HG03066 (cell line): ENCODE measurements around the gene TST.
"Not testable (repeated sequence)": the region's sequence is repeated elsewhere in the genome, so short reads cannot be mapped to it uniquely, and the experiment has no call there.

ENCODE experiments used
- ATAC-seq: cut with Tn5 transposase; IDR thresholded peaks from one replicate; pipeline ENCODE4 v1.9.1; 2021; ENCODE audit warnings: low read depth; ENCODE audit not compliant: unreplicated experiment

Gene TST

DNA sequence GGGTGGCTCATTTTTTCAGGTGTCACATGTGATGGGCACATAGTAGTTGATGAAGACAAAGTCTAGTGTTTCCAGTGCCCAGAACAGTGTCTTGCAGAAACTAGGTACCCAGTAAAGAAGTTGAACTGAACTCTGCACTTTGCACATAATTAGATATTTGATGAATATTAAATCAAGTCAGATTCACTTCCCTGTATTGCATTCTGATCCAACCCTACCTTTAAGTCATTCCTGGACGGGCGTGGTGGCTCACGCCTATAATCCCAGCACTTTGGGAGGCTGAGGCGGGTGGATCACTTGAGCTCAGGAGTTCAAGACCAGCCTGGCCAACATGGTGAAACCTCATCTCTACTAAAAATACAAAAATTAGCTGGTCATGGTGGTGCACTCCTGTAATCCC, 30.2 kb downstream of the TST start:
- ATAC-seq = not testable (repeated sequence)

DNA sequence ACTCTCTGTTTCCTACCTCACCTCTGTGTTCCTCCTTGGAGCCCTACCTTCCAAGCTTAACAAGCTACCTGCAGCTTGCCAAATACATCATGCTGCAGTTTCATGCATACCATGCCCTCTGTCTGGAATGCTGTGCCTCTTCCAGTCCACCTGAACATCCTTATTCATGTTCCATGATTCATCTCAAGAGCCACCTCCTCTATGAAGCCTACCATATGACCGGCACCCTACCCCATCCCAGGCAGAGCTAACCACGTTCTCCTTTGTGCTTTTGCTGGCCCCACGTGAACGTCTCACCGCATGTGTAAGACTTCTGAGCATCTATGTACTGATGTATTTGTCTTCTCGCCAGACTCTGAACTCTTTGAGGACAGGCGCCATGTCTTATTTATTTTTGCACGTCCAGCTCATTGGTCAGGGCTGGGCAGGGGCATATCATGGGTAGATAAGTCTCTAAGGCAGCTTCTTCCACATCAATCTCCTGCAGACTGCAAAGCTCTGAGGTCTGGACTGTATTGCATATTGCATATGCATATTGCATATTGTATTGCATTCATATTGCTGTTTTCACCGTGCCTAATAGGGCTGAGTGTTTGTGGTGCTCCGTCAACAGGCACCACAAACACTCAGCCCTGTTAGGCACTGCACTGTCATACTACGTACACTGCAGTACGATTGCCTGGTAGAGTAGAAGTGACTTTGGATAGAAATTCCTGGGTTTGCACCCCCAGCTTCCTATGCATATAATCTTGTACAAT, 31.0 kb downstream of the TST start:
- ATAC-seq = no peak

DNA sequence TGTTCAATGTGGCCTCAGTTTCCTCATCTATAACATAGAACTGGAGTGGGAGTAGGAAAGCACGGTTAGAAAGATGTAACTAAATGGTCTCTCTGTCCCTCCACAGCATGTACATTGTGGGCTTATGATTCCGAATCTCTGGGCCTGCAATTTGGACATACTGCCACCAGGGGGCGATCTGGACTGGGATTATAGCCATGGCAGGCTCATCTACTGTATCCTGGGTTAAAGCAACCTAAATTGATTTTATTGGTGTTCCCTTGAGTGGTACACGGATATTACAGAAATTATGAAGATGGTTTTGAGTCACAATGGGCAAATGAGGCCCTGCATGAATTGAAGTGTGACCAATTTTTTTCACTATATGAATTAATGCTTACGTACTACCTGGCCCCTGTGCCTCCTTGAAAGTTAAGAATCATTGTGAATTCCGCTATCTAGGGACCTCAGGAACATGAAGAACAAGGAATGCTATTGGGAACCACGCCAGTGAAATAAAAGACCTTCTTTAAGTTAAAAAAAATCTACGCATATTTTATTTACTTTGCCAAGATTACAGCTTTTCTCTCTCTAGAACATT, 32.9 kb downstream of the TST start:
- no peak for ATAC-seq

DNA sequence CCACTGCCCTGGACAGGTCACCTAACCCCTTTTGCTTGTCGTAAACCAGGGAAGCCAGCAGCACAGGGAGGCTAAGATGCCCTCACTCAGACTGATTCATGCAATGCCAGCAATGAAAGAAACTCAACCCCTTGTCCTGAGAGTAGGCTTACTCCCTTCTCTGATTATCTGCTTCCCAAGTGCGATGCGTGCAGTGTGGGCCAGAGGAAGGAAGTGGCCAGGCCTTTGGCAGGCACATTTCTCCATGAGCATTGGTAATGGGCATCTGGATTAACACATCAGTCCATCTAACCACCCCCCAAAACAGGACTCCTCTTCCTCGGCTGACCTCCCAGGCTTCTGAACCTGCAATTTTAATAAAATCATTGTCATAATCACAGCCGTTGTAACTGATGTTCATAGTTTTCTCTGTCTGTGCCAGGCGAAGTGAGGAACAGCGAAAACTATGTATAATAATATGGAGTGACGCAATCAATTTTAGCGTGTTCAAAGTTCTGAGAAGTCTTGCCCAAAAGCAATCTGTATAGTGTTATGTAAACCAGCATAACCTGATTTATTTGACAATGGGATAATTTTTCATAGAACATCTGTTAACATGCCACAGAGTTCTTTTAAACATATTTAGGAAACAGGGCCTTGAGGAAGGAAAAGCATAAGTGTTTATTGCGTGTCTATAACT, 33.9 kb downstream of the TST start:
- ATAC-seq = no peak

DNA sequence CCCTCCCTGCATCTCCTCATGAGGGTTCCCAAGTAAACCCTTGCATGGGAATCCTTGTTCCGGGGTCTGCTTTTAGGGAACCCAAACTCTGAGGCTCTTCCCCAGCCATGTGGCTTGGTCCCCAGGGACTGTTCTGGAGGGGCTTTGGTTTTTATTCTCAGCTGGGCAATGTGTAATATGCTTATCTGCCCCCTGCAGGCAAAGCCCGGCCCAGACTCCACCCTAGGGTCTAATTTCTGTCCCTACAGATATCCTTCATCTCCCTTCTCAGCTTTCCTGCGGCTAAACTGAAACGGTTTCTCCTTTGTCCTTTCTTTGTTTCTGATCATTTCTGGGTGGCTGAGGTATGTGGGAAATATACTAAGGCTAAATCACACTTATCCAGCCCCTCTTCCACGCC, 37.1 kb downstream of the TST start:
- no peak for ATAC-seq

DNA sequence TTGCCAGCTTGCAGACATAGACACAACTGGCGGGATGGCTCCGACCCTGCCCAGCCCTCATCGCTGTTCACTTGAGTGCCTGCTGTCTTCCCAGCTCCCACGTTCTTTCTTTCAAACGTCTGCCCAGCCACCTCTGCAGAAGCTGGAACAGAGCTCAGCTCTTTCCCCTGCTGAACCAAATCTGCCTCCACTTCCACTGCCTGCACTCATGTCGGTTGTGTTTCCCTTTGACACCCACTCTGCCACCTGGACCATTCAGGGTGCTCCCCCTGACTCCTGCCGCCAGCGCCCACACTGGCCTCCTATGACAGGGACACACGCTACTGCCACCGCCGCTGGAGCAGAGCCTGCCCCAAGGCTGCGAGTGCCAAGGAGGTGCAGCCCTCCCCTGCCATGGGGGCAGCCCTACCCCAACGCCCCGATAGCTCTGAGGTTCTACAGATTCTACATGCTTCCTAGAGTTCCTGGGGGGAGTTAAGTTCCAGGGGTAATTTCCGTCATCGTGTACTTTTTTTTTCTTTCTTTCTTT, 37.9 kb downstream of the TST start:
- no peak for ATAC-seq

DNA sequence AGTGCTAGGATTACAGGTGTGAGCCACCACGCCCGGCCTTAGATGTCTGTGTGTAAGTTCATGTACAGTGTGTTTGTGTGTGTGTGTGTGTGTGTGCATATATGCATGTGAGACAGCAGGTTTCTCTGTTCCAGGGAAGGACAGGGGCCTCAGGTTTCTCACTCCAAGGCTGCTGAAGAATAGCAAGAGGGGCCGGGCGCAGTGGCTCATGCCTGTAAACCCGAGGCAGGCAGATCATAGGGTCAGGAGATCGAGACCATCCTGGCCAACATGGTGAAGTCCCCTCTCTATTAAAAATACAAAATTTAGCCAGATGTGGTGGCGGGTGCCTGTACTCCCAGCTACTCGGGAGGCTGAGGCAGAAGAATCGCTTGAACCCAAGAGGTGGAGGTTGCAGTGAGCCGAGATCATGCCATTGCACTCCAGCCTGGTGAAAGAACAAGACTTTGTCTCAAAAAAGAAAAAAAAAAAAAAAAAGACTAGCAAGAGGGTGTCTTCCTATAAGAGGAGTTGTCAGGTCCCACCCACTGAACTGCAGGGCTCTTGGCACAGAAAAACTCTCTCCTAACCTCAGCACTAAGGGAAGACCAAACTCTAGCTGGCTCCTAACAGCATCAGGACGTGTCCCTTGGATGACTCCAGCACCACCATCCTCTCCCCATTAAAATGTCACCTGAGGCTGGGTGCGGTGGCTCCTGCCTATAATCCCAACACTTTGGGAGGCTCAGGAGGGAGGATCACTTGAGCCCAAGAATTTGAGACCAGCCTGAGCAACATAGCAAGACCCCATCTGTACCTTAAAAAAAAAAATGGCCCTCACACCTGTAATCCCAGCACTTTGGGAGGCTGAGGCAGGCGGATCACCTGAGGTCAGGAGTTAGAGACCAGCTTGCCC, 40.0 kb downstream of the TST start:
- no peak for ATAC-seq

DNA sequence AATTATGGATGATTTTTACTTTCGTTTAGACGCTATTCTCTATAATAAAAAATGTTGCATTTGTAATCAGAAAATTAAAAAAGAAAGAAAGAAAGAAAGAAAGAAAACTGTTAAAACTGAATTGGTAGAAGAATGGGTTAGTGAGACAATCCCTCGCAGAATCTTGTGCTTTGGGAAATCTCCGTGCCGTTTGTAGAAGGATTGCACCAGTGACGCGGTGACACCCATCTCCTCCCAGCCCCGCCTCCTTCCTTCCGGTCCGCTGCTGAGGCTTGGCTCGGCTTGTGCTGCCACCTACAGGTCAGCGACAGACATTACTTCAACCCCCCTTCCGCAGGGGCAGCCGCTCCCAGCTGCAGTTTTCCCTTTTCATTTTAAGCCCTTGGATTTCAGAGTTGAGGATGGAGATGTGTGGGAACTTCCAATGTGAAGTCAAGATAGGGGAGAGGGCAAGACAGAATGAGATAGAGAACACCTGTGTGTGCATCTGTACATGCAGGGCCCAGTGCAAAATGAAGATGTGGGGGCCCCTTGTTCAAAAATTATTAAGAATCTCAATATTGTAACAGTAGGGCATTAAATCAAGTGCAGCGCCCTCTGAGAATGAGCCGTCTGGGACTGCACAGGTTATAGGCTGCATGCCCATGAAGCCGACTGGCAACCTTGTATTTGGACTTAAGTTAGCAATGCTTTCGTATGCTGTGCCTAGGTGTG, 41.1 kb downstream of the TST start:
- ATAC-seq = no peak

DNA sequence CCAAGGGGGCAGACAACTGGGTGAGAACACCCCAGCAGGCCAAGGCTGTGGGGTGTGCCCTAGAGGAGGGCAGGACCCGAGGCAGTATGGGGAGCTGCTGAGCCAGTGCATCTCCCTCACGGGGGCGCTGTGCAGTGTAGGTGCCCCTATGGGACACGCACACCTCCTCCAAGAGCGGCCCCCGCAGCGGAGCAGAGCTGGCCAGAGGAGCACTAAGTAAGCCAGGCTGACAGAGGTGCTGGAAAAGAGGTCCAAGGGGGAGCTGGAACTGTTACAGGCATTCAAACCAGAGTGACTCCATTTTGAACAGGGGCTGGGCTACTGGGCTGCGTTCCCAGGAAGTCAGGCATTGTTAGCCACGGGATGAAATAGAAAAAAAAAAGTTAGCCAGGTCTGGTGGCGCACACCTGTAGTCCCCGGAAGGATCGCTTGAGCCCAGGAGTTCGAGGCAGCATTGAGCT, 41.8 kb downstream of the TST start:
- ATAC-seq = no peak

DNA sequence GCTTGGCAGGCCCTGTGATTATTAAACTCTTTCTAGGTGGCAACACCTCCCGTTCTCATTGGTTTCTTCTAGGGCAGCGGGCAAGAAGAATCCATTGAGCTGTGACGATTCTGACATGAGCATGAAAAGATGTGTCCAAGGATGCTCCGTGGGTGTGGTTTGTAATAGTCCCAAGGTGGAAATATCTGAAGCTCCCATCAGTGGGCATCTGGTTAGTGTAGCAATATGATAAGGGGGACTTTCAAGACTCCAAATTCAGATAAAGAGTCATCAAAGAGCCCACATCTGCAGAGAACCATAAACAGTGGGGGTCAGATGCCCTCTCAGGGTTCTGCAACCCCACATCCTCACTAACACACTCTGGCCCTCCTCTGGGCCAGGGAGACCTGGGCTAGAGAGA, 42.6 kb downstream of the TST start:
- ATAC-seq = no peak

DNA sequence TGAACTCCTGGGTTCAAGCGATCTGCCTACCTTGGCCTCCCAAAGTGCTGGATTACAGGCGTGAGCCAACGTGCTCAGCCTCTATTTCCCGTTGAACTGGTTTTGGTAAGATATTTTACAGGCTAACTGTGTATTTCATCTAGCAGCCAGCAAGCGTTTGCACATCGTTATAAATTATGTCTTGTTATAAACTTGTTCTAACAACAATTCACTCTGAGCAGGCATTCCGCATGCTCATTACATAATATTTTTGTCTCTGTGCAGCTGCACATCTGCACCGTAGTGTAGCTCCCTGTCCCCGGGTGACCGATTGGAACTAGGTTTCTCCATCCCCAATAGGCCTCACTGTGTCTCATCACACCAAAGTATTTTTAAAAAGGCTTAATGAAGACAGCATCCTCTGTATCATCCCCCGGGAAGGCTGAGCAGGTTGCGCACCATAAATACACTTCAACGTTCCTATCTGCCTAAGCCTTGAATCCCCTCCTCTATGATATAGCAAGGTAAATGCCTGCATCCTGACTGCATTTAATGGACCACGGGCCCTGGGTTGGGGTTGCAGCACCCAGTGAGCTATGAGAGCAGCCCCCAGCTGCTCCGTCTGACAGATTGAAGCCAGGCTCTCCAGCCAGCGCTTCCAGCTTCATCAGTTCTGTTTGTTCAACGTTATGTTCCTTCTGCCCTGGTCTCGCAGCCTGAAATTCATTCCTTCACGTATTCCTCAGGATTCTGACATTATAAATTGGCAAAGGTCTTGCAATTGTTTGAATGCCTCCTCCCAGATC, 47.7 kb downstream of the TST start:
- no peak for ATAC-seq

DNA sequence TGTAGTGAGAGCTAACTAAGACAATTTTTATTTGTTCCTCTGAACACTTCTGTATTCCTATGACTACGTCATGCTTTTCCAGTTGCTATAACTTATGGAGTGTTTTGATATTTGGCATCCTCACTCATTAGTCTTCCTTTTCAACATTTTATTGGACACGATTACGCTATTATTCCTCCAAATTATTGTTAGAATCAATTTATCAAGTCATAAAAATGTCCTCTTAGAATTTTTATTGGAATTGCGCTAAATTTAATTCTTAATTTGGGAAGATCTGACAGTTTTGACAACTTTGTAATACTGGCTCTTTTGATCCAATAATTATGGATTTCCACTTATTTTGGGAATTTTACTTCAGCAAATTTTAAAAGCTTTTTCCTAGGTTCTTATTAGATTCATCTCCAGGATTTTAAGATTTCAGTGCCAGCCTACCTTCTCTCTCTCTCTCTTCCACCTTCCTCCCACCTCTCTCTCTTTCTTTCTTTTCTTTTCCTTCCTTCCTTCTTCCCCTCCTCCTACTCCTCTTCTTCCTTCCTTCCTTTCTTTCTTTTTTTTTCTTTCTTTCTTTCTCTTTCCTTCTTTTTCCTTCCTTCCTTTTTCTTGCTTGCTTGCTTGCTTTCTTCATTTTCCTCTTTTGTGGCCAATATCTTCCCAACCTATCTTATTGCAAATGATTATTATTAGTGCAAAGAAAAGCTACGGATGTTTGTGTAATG, 50.8 kb downstream of the TST start:
- no peak for ATAC-seq

DNA sequence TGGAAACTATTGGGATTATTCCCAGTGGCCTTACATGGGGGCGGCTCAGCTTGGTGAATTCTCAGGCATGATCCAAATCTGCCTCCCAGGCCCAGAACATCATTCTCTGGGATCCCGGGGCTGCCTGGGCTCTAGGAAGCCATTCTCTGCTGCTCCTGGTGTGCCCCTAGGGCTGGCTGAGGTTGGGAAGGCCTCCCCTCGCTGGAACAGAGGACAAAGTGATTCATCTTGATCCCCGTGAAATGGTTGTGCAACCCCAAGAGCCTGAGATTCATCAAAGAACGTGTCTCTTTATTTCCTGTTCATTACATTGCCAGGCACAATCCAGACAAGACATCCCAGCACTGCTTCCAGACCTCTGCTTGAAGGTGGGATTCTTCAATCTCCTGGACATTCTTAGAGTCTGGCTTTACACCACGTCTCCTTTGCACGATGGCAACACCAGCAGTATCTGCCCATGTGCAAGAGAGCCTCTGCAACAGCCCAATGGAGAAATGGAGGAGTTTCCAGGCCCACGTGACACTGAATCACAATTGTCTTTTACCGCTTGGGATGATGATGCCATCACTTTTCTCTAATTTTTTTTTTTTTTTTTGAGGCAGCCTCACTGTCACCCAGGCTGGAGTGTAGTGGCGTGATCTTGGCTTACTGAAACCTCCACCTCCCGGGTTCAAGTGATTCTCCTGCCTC, 52.3 kb downstream of the TST start:
- no peak for ATAC-seq

DNA sequence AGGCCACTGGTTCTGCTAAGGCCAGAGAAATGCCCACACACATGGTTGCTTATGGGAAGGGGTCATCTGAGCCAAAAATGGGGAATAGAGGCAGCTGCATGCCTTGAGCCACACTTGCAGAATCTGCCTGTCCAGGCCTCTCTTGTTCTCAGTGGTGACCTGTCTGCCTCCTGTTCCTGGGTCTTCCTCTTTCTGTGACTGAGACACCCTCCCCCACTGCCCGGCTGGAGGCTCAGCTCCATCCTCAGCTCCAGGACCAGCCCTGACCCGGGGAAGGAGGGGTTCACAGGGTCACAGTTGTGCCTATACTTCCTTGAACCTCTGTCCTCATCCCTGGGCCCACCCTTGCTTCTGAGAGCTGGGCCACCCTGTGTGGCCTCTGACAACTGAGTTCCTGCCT, 53.6 kb downstream of the TST start:
- no peak for ATAC-seq

DNA sequence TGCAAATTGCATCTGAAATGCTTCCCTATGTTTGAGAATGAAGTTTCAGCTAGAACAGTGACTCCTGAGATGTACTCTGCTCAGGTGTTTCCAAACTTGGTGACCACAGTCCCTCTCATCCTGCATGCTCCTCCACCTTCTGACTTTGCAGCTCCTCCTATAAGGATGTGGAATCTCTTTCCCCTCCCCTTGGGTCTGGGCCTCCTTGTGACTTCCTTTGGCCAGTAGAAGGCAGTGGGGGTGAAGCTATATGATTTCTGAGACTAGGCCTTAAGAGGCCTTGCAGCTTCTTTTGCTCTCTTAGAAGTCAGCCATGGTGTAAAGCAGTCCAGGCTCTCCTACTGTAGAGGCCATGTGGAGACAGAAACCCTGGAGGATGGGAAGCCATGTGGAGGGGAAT, 55.1 kb downstream of the TST start:
- ATAC-seq = no peak

DNA sequence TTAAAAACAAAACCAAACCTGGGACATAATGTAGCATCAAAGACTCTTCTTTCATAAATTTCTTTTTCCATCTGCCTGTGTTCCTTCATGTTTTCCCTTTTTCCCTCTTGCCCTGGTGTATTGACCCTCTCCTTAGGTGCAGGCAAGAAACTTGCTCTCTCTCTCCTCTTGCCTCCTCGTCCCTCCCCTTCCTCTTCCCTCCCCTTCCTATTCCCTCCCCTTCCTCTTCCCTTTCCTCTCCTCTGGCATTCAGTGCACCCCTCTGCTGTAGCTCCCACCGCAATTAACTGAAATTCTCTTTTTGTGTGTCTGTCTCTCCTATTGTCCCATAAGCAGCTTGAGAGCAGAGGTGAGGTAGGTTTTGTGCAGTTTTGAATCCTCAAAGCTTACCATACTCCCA, 55.9 kb downstream of the TST start:
- no peak for ATAC-seq

DNA sequence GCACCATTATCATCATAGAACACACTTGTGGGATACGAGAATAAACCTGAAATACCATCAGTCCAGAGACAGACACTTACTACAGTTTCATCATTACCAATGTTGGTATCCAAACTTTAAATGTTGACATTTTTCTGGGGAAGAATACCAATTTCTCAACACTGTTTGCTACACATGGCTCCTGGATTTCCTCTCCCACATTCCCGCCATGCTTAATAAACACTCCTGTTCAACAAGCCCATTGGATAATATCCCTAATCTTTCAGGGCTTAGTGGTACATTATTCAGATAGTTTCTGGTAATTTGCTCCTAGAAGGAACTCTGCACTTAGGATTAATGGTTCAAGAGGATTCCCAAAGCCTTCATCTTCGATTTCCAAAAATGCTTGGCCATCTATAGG, 57.6 kb downstream of the TST start:
- no peak for ATAC-seq
